Iris pigment epithelial cell (primary cell): Measurements from ENCODE around the gene CALN1.
"Not testable (repeated sequence)": the region's sequence is repeated elsewhere in the genome, so short reads cannot be mapped to it uniquely, and the experiment has no call there.

Experiments used
- DNase-seq: peaks from one replicate; pipeline ENCODE4 v3.0.0-alpha.2; 2011; ENCODE audit warnings: low read depth

The CALN1 gene

GRCh38 chr7:71864130-71864529, 548.0 kb downstream of the CALN1 start:
- no peak for DNase-seq

GRCh38 chr7:71860572-71860971, 551.6 kb downstream of the CALN1 start:
- no peak for DNase-seq

- DNase-seq = no peak
These were observed 554.8 kb downstream of the CALN1 start for GRCh38 chr7:71857338-71857737.

GRCh38 chr7:71854546-71855397, 557.4 kb downstream of the CALN1 start:
- no peak for DNase-seq

GRCh38 chr7:71851776-71852498, 560.2 kb downstream of the CALN1 start:
- DNase-seq = no peak

GRCh38 chr7:71846160-71846559, 566.0 kb downstream of the CALN1 start:
- DNase-seq = no peak

GRCh38 chr7:71843676-71844075, 568.5 kb downstream of the CALN1 start:
- no peak for DNase-seq

- DNase-seq = no peak
These were observed 569.4 kb downstream of the CALN1 start for GRCh38 chr7:71842786-71843185.

- no peak for DNase-seq
These were observed 569.8 kb downstream of the CALN1 start for GRCh38 chr7:71842381-71842780.

- DNase-seq = no peak
These were observed 577.1 kb downstream of the CALN1 start for GRCh38 chr7:71835056-71835455.

GRCh38 chr7:71829515-71829914, 582.6 kb downstream of the CALN1 start:
- DNase-seq = no peak

- no peak for DNase-seq
These were observed 583.8 kb downstream of the CALN1 start for GRCh38 chr7:71828361-71828760.

GRCh38 chr7:71826141-71826540, 586.0 kb downstream of the CALN1 start:
- no peak for DNase-seq

- peak; percentile 39 for DNase-seq
These were observed 588.0 kb downstream of the CALN1 start for GRCh38 chr7:71824006-71824760.

GRCh38 chr7:71822406-71822805, 589.7 kb downstream of the CALN1 start:
- not testable (repeated sequence) for DNase-seq

GRCh38 chr7:71817916-71818315, 594.2 kb downstream of the CALN1 start:
- no peak for DNase-seq

- DNase-seq = no peak
These were observed 604.0 kb downstream of the CALN1 start for GRCh38 chr7:71808115-71808514.

GRCh38 chr7:71804256-71804655, 607.9 kb downstream of the CALN1 start:
- no peak for DNase-seq

GRCh38 chr7:71801976-71802375, 610.2 kb downstream of the CALN1 start:
- no peak for DNase-seq

GRCh38 chr7:71800321-71800720, 611.8 kb downstream of the CALN1 start:
- DNase-seq = no peak

- DNase-seq = no peak
These were observed 616.7 kb downstream of the CALN1 start for GRCh38 chr7:71795410-71795809.

GRCh38 chr7:71793251-71793650, 618.9 kb downstream of the CALN1 start:
- peak; percentile 26 for DNase-seq

- DNase-seq = peak; percentile 9
These were observed 624.6 kb downstream of the CALN1 start for GRCh38 chr7:71787513-71787912.
